BJ (cell line): Measurements from ENCODE around the gene DUOX1. TPM values are rescaled to one million over a fixed set of nuclear protein-coding genes. Genes with fewer than 3 reads are reported as not detected.

ENCODE experiments used
- CTCF ChIA-PET: fragments of 350-600 bp; formaldehyde crosslinking; extraction: SDS; loops from one replicate; lab custom pipeline; 2021; ENCODE audit warnings: antibody characterized with exemption, inconsistent platforms; lab: Yijun Ruan, JAX
- POLR2A ChIA-PET: fragments of 300-600 bp; sonication (Branson Sonifier 250); formaldehyde crosslinking; extraction: SDS; loops from one replicate; lab custom pipeline; 2021; ENCODE audit warnings: antibody characterized with exemption; lab: Charles Lee
- DNase-seq: peaks from one replicate; pipeline ENCODE4 v3.0.0-alpha.2; 2011; ENCODE audit warnings: low read depth
- H3K27me3 ChIP-seq: 2 replicates; pipeline ENCODE4 v1.6.0; 2011; ENCODE audit warnings: low read length; ENCODE audit not compliant: control insufficient read depth, insufficient read depth
- H3K36me3 ChIP-seq: 2 replicates; pipeline ENCODE4 v1.5.1; 2011; ENCODE audit warnings: low read length; ENCODE audit not compliant: control insufficient read depth, insufficient read depth
- H3K4me3 ChIP-seq: 2 replicates; pipeline ENCODE4 v1.5.1; 2011; ENCODE audit warnings: low read depth, mild to moderate bottlenecking, control low read depth, low read length
- polyA plus RNA-seq: library from polyadenylated mRNA; depleted of rRNA; stranded (reverse); fragments of >200 nt; gene quantifications from 2 replicates; pipeline ENCODE4 v1.2.3, GENCODE V29; 2011
- TF ChIP-seq, protein P1 (sequence below): IDR thresholded peaks from 2 replicates; pipeline ENCODE4 v1.5.1; 2011; ENCODE audit warnings: low read depth, mild to moderate bottlenecking, control low read depth, inconsistent platforms, low read length, moderate library complexity; ENCODE audit not compliant: insufficient read depth

DUOX1 gene
- polyA plus RNA-seq, 1 experiment = 0.09 TPM

DNA sequence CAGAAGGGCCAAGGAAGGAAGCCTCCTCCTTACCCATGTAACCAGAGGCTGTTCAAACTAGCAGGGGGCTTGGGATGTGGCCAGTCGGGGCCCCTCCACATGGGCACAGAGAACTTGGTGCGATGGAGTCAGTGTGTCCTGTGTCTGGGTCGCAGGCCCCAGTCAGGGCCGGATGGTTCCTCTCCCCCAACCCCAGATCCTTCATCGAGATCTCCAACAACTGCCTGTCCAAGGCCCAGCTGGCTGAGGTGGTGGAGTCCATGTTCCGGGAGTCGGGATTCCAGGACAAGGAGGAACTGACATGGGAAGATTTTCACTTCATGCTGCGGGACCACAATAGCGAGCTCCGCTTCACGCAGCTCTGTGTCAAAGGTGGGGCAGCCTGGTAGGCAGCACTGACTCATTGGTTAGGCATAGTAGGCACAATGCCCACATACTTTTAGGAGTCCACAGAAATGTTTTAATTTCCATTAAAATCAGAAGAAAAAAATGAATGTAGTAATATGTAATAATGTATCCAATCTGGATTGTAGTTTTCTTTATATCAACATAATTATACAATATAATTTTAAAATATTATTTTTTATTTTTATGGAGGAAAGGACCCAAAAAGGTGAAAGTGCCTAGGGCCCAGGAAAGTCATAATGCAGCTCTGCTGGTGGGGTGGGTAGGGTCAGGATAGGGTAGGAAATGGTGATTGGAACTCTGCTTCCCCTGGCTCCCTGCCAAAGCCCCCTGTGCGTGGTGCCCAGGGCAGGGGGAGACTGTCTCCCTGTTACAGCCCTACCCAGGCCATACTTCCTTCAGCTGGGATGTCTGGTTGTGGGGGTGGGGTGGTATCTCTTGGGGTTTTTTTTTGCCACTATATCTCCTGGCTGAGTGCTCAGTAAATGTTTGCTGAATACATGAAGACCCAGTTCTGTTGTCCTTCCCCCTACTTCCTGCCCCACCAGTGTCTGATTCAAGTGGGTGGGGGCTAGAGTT lies 18.6 kb downstream of the DUOX1 start:
- Histone ChIP-seq H3K27me3 (peaks cover 1% of the 10 kb centered on the region; the same call in 1 of the 2 replicates), H3K36me3 (0 out of 2 replicates have a peak, but pooled peaks cover 1% of the 10 kb centered on the region), H3K4me3 (no peak overlapping the region)
- CTCF ChIA-PET = interaction anchor here (1.0 to 1.1 kb wide), 2 partner anchors 14 to 30 kb away, joined by 3 read pairs; no protein-coding TSS in a partner anchor
- no peak for DNase-seq
- POLR2A ChIA-PET = no interaction called here
- TF ChIP-seq, protein P1, sequence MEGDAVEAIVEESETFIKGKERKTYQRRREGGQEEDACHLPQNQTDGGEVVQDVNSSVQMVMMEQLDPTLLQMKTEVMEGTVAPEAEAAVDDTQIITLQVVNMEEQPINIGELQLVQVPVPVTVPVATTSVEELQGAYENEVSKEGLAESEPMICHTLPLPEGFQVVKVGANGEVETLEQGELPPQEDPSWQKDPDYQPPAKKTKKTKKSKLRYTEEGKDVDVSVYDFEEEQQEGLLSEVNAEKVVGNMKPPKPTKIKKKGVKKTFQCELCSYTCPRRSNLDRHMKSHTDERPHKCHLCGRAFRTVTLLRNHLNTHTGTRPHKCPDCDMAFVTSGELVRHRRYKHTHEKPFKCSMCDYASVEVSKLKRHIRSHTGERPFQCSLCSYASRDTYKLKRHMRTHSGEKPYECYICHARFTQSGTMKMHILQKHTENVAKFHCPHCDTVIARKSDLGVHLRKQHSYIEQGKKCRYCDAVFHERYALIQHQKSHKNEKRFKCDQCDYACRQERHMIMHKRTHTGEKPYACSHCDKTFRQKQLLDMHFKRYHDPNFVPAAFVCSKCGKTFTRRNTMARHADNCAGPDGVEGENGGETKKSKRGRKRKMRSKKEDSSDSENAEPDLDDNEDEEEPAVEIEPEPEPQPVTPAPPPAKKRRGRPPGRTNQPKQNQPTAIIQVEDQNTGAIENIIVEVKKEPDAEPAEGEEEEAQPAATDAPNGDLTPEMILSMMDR = no peak

DNA sequence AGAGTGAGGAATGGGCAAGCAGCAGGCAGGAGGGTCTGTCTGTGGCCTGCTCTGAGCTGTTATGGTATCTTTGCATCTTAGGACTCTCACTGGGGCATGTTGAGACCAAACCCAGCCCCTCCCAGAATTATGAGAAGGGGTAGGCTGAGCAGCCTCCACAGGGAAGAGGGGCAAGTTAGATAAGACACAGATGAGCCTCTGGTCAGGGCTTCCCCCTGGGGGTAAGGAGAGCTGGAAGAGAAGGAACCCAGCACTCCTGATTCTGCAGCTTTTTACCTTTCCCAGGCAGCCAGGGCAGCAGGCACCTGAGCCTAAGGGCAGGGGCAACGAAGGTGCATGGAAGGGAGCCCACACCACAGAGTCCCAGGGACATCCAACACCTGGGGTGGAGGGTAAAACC lies 19.3 kb downstream of the DUOX1 start:
- Histone ChIP-seq H3K4me3 (no peak overlapping the region), H3K36me3 (0 out of 2 replicates have a peak, but pooled peaks cover 1% of the 10 kb centered on the region), H3K27me3 (peaks cover 1% of the 10 kb centered on the region; the same call in 1 of the 2 replicates)
- ChIA-PET CTCF (interaction anchor here (1.3 kb wide), 1 partner anchor 10 kb away, joined by 3 read pairs; no protein-coding TSS in a partner anchor), POLR2A (no interaction called here)
- TF ChIP-seq, protein P1 = no peak
- no peak for DNase-seq

DNA sequence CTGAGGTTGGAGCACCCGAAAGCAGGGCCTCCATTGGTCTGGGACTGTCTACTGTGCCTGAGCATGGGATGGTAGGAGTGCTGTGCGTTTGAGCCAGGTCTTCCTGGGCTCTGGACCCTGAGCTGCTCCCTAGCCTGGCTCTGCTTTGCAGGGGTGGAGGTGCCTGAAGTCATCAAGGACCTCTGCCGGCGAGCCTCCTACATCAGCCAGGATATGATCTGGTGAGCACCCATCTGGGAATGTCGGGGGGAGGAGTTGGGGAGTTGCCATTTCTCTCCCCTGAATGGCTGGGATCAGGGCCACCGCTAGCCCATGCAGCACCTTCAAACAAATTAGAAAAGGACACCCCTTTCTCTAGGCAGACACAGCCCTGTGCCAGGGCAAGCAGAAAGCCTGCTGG lies 20.7 kb downstream of the DUOX1 start:
- Histone ChIP-seq H3K27me3 (no peaks in the 10 kb centered on the region), H3K4me3 (no peak overlapping the region), H3K36me3 (0 out of 2 replicates have a peak, but pooled peaks cover 1% of the 10 kb centered on the region)
- TF ChIP-seq, protein P1 = no peak
- ChIA-PET CTCF (interaction anchor here (1.2 kb wide), 1 partner anchor 14 kb away, joined by 3 read pairs; no protein-coding TSS in a partner anchor), POLR2A (no interaction called here)
- no peak for DNase-seq

DNA sequence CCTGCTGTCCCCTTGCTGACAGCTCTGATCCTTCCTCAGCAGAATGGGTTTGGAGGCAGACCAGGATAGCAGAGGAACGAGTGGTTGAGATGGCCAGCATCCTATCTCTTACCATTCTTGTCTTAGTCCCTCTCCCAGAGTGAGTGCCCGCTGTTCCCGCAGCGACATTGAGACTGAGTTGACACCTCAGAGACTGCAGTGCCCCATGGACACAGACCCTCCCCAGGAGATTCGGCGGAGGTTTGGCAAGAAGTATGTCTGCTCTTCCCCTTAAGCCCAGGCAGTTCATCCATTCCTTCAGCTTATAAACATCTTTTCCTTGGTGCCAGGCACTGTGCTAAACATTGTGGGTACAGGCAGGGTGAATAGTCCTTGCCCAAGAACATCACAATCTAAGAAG lies 21.2 kb downstream of the DUOX1 start:
- Histone ChIP-seq H3K27me3 (no peaks in the 10 kb centered on the region), H3K4me3 (no peak overlapping the region), H3K36me3 (0 out of 2 replicates have a peak, but pooled peaks cover 1% of the 10 kb centered on the region)
- TF ChIP-seq, protein P1 = no peak
- ChIA-PET POLR2A (no interaction called here), CTCF (no interaction called here)
- DNase-seq = no peak
